GM19239 (cell line): ENCODE measurements around the gene PNPLA6.
"Not testable (repeated sequence)": the region's sequence is repeated elsewhere in the genome, so short reads cannot be mapped to it uniquely, and the experiment has no call there.

ENCODE experiments used
- DNase-seq: peaks from one replicate; pipeline ENCODE4 v3.0.0; 2011; ENCODE audit warnings: low spot score; ENCODE audit not compliant: insufficient read length
- FAIRE-seq: peaks from 2 replicates; lab custom pipeline; 2011; peaks lifted over from hg19 to GRCh38; lab: Jason Lieb, UNC

Gene PNPLA6

DNA sequence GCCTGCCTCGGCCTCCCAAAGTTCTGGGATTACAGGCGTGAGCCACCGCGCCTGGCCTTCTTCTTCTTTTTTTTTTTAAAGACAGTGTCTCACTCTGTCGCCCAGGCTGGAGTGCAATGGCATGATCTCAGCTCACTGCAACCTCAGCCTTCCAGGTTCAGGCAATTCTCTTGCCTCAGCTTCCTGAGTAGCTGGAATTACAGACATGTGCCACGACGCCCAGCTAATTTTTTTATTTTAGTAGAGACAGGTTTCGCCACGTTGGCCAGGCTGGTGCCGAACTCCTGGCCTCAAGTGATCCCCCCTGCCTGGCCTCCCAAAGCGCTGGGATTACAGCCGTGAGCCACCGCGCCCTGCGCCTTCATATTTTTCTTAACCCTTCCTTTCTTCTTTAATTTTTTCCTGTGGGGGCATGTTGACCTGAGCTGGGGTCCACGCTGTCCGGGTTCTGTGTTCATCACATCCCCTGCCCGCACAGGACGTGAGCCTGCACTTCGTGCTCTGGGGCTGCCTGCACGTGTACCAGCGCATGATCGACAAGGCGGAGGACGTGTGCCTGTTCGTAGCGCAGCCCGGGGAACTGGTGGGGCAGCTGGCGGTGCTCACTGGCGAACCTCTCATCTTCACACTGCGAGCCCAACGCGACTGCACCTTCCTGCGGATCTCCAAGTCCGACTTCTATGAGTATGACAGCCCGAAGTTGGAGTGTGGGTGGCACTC is 14.1 kb downstream of the PNPLA6 start:
- FAIRE-seq (no peak), DNase-seq (no peak)

DNA sequence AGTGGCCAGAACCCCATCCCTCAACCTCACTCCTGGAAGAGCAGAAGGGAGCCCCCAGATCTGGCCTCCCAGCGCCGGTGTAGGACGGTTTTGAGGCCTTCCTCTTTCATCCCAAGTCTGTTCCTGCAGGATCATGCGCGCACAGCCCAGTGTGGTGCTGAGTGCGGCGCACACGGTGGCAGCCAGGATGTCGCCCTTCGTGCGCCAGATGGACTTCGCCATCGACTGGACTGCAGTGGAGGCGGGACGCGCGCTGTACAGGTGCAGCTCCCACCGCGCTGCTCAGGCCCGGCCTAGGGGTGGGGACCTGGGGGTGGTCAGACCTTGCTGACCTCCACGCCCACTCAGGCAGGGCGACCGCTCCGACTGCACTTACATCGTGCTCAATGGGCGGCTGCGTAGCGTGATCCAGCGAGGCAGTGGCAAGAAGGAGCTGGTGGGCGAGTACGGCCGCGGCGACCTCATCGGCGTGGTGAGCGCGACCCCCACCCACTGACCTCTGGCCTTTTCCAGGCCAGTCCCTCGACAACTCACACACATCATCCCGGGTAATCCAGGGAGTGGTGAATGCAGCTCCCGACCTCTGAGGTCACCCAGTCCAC is 14.8 kb downstream of the PNPLA6 start:
- FAIRE-seq = no peak
- no peak for DNase-seq

DNA sequence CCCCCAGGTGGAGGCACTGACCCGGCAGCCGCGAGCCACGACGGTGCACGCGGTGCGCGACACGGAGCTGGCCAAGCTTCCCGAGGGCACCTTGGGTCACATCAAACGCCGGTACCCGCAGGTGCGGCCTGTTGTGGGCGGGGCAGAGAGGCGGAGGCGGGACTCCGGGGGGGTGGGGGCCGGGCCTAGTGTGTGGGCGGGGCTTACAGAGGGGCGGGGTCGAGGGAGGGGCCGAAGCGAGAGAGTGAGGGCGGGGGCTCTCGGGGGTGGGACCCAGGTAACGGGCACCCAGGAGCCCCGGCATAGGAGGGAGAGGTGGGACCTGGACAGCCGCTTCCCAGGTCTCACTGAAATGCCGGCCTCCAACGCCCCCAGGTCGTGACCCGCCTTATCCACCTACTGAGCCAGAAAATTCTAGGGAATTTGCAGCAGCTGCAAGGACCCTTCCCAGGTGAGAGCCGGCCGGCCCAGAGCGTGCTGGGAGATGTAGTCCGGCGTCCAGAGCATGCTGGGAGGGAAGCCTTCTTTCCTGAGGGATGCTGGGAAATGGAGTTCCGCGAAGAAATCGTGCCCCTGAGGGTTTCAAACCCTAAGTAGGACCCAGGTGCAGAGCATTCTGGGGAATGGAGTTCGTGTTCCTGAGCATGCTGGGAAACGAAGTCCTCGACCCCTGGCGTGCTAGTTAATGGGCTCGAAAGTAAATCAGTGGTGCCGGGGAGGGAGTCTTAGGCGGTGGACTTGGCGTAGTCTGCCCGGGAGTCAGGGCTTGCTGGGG is 15.7 kb downstream of the PNPLA6 start:
- DNase-seq (peak; percentile 67), FAIRE-seq (peak; percentile 54)

DNA sequence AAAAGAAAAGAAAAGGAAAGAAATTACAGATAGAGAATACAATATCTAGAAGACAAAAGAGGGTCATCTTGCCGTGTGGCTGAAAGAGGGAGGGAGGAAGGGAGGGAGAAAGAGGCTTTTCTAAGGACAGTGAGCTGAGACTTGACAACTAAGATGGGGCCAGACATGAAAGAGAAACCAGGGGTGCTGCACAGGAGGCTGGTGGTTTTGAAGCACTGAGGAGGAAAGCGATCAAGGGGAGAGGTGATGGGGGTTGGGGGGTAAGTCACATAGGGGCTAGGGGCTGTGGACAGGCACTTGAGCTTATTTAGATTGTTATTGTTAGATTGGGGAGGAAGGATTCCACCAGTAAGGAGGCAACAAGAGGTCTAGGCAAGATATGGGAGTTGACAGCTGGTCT is 17.3 kb downstream of the PNPLA6 start:
- peak; percentile 41 for DNase-seq
- peak; percentile 63 for FAIRE-seq

DNA sequence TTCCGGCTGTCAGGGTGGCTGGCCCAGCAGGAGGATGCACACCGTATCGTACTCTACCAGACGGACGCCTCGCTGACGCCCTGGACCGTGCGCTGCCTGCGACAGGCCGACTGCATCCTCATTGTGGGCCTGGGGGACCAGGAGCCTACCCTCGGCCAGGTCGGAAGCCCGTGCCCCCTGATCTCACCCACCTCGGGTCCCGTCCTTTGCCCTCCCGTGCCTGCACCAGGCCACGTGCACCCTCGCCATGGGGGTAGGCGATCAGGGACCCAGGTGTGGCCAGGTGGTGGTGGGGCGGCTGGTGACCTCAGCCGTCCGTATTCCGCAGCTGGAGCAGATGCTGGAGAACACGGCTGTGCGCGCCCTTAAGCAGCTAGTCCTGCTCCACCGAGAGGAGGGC is 19.0 kb downstream of the PNPLA6 start:
- FAIRE-seq (no peak), DNase-seq (no peak)

DNA sequence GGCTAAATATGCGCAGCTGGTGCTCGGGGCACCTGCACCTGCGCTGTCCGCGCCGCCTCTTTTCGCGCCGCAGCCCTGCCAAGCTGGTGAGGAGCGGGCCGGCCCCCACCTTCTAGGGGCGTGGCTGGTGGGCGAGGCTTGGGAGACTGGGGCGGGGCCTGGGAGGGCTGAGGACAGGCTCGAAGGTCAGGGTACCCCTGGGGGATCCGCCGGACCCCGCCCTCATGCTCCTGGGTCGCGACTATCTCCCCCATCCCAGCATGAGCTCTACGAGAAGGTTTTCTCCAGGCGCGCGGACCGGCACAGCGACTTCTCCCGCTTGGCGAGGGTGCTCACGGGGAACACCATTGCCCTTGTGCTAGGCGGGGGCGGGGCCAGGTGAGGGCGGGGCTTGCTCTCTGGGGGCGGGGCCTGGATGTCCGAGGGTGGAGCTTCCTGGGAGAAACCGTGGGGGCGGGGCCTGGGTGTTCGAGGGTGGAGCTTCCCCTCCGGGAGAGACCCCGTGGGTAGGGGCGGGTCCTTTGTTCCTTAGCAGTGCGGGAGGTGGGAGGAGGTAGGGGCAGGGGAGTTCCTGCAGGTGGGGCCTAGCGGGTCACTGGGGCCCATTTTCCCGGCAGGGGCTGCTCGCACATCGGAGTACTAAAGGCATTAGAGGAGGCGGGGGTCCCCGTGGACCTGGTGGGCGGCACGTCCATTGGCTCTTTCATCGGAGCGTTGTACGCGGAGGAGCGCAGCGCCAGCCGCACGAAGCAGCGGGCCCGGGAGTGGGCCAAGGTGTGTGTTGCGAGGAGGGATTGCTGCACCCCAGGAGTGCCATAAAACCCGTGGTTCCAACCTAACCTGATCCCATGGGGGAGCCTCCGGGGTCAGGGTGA is 19.7 kb downstream of the PNPLA6 start:
- no peak for DNase-seq
- no peak for FAIRE-seq

DNA sequence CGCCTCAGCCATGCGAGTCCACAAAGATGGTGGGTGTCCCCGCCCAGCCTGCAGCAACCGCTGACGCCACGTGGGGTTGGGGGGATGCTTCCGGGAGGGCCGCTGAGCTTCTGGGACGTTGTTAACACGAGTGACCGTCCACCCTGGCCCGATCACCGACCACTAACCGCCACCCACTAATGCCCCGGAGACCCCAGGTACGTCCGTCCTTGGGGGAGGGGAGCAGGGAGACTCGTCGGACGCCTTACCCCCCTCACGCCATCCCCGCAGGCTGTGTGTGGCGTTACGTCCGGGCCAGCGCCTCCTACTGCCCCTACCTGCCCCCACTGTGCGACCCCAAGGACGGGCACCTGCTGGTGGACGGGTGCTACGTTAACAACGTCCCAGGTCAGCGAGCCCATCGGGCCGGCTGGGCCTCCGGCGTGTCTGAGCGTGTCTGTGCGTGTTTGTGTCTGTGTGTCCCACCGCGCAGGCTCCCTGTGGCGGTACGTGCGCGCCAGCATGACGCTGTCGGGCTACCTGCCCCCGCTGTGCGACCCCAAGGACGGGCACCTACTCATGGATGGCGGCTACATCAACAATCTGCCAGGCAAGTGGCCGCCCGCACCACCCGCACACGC is 21.3 kb downstream of the PNPLA6 start:
- FAIRE-seq = no peak
- no peak for DNase-seq

DNA sequence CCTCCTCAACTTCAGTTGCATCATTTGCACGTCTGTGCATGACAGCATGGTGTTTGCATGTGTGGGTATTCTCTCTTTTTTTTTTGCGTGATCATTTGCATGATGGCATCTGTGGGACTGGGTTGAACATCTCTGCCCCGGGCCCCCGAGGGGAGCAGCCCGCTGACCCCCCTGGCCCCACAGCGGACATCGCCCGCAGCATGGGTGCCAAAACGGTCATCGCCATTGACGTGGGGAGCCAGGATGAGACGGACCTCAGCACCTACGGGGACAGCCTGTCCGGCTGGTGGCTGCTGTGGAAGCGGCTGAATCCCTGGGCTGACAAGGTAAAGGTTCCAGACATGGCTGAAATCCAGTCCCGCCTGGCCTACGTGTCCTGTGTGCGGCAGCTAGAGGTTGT is 23.1 kb downstream of the PNPLA6 start:
- no peak for FAIRE-seq
- DNase-seq = no peak

DNA sequence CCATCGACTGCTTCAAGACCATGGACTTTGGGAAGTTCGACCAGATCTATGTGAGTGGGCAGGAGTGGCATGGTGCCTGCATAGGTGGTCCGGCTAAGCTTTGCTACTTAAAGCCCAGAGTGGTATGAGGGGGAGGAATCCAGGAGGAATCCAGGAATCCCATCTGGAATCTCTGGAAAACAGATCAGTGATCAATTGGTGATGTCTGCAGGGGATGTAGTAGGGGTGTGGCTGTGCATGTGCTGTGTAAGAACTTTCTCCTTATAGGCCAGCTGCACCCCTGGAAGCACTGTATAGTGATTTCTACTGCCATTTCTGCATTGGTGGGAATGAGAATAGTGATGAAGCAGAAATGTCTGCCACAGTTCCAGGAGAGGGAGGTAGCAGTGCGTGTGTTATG is 23.6 kb downstream of the PNPLA6 start:
- DNase-seq (no peak), FAIRE-seq (no peak)

DNA sequence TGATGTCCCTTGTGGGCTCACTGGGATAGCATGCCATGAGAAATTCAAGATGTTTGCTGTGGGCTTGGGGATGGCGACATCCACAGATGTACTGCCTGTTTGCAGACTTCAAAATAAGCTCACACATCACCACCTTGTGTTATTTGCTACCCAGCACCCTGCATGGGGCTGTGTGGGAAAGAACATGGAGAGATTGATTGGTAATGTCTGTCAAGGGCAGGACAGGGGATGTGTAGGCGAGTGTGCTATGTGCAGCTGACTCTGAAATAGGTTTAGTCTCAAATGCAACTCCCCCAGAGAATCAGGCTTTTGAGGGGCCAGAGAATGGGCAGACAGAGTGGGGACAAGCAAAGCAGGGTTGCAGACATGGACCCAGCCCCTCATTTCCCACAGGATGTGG is 24.7 kb downstream of the PNPLA6 start:
- no peak for DNase-seq
- FAIRE-seq = no peak

DNA sequence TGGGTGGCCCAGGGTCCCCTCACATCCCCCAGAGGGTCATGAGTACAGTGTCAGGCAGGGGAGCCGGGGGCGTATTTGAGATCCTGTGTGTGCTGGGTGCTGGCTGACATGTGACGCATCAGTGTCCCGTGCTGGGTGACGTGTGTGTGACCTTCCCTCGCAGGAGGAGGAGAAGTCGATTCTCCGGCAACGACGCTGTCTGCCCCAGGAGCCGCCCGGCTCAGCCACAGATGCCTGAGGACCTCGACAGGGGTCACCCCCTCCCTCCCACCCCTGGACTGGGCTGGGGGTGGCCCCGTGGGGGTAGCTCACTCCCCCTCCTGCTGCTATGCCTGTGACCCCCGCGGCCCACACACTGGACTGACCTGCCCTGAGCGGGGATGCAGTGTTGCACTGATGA is 25.8 kb downstream of the PNPLA6 start:
- DNase-seq (no peak), FAIRE-seq (no peak)

DNA sequence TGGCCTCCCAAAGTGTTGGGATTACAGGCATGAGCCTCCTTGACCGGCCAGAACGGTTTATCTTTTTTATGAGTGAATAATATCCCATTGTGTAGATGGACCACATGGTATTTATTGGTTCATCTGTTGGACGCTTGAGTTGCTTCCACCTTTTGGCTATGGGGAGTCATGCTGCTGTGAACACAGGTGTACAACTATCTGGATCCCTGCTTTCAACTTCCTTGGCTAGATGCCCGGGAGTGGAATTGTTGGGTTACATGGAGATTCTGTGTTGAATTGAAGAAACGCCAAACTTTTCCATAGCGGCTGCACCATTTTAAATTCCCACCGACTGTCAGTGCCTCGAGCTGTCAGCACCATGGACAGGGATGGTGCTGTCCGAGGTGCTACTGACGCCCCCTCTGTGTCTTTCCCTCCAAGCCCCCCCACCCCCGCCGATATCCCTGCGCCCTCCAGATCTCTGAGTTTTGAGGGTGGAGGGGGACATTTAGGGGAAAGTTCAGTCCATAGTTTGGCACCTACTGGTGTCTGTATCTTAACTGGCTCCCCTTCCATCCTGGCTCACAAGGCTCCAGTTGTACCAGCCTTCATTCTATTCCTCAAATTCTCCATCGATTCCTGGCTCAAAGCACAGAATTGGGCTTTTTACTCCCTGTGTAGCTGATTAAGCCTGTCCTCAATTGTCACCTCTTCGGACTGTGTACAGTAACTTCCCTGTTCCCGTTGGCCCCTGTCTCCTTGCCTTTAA is 27.3 kb downstream of the PNPLA6 start:
- FAIRE-seq = no peak
- DNase-seq = no peak

DNA sequence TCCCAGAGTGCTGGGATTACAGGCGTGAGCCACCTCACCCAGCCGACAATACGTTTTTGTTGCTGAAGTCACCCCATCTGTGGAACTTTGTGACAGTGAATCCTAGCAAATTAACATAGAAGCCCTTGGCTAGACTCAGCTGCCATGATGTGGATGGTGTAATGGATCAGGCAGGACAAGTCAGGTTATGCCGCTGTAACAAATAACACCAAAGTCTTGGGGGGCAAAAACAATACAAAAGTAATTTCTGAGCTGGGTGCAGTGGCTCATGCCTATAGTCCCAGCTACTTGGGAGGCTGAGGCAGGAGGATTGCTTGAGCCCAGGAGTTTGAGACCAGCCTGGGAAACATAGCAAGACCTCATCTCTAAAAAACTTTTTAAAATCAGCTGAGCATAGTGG is 29.3 kb downstream of the PNPLA6 start:
- FAIRE-seq (no peak), DNase-seq (no peak)

DNA sequence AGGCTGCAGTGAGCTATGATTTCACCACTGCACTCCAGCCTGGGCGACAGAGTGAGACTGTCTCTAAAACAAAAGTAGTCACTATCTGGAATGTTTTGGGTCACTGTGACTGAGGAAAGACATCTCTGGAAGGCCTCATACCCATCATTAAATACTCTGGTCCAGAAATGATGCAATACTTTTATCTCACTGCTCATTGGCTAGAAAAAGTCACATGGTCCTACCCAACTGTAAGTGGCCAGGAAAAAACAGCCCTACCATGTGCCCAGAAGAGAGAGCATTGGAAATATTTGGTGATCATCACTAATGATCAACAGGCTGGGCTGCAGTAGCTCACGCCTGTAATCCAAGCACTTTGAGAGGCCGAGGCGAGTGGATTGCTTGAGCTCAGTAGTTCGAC is 29.8 kb downstream of the PNPLA6 start:
- no peak for DNase-seq
- FAIRE-seq = no peak

DNA sequence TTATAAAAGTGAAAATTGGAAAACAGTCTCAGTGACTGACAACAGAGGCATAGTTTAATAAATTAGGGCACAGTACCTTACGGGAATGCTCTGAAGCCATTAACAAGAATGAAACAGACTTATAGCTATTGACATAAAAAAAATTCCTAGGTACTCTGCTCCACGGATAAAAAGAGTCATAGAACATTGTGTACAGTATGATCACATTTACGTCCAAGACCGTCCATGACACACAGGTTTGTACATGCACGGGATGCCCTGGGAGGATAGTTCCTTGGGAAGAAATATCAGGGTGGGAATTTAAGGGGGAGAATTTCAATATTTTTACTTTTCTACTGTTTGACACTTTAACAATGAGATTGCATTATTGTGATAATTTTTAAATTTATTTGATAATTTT is 35.2 kb downstream of the PNPLA6 start:
- DNase-seq = no peak
- FAIRE-seq = no peak

DNA sequence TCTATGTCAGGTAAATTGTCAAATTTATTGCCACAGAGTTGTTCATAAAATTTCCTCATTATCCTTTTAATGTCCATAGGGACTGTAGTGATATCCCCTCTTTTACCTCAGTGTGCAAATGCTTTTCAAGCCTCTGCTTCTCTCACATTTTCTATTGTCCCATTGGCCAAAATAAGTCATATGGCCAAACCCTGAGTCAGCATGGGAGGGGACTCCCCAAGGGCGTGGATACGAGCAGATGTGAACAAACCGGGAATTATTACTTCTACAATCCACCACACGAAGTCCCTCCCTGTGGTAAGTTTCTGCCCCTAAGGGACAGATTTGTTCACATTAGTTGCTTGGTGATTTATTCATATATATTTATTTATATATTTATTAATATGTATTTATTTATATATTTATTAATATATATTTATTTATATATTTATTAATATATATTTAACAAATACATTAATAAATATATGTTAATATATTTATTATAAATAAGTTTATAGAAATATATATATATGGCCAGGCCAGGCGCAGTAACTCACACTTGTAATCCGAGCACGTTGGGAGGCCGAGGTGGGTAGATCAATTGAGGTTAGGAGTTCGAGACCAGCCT is 40.0 kb downstream of the PNPLA6 start:
- FAIRE-seq (no peak), DNase-seq (no peak)

DNA sequence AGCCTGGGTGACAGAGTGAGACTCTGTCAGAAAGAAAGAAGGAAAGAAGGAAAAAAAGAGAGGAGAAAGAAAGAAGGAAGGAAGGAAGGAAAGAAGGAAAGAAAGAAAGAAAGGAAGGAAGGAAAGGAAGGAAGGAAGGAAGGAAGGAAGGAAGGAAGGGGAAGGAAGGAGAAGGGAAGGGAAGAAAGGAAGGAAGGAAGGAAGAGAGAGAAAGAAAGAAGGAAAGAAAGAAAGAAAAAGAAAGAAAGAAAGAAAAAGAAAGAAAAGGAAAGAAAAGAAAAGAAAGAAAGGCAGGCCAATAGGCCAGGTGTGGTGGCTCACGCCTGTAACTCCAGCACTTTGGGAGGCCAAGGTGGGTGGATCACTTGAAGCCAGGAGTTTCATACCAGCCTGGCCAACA is 41.9 kb downstream of the PNPLA6 start:
- FAIRE-seq, DNase-seq: not testable (repeated sequence)

DNA sequence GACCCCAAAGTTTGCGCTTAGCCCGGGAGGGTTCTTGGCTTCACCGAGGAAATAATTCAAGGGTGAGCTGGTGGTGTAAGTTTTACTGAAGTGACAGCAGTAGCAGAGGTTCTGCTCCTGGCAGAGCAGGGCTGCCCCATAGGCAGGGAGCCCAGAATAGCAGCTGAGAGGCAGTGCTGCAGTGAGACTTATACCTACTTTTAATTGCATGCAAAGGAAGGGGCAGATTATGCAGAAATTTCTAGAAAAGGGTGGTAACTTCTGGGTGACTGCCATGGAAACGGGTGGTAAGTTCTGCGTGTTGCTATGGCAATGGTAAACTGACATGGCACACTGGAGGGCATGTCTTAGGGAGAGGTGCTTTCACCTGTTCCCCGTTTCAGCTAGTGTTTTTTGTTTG is 42.6 kb downstream of the PNPLA6 start:
- no peak for FAIRE-seq
- no peak for DNase-seq

DNA sequence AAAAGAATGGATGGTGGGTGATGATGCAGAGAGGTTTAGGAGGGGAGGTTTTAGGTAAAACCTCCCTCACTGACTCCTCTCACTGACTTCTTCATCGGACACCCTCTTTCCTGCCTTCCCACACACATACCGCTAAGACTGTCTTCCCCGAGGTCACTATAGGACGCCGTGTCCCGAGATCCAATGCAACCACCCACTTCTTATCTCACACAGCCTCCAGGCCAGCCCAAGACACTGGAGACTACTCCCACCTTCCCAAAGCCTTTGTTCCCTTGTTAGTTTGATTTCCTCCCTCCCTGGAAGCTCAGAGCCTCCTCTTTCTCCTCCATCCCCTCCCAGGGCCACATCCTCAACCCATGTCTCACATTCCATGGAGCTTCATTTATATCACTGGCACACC is 43.7 kb downstream of the PNPLA6 start:
- FAIRE-seq (no peak), DNase-seq (no peak)
